ENCODE measurements around the gene UVSSA.
"Not testable (repeated sequence)": the region's sequence is repeated elsewhere in the genome, so short reads cannot be mapped to it uniquely, and the experiment has no call there.

UVSSA gene

DNA sequence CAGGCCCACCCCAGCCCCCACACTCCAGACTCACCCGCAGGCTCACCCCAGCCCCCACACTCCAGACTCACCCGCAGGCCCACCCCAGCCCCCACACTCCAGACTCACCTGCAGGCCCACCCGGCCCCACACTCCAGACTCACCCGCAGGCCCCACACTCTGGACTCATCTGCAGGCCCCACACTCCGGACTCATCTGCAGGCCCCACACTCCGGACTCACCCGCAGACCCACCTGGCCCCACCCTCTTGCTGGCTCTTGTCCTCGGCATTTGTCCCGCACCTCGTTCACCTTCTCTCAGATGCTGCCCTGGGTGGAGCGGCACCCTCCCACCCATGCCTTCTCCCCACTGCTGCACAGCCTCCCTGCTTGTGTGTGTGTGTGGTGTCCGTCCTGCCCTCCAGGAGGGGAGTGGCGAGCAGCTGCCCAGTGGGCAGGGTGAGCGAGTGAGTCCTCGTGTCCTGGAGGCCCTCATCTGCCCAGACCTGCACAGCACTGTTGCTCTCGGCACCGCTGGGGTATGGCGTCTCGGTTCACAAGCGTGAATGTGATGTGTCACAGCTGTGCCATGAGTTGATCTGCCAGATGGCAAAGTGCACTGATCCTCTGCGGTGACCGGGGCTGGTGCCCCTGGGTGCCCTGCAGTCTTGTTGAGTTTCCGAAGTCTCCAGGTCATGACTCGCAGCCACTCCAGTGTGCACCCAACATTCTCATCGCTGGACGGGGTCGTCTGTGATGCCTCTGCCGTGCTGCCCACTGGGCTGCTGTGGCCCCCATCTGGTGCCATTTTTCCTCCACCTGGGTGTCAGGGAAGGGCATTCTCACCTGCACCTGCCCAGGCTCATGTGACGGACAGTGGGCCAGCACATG lies 29.6 kb upstream of the UVSSA start:
- DNase-seq (ENCODE audit: low read depth in 2 of 2): no peak

DNA sequence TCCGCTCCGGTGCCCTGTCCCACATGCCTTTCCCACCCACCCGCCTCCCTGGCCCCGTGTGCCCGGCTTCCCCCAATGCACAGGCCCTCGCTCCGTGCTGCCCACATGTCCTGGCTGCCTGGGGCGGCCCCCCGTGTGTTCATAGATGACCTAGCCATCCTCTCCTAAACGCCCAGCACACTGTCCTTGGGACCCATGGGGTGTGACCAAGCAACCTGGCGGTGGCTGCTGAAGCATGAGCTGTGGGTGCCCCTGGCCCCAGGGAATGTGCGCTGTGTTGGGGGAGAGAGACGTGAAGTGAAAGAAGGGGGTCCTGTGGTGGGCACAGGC lies 29.0 kb upstream of the UVSSA start:
- no peak for DNase-seq (ENCODE audit: low read depth in 2 of 2)

DNA sequence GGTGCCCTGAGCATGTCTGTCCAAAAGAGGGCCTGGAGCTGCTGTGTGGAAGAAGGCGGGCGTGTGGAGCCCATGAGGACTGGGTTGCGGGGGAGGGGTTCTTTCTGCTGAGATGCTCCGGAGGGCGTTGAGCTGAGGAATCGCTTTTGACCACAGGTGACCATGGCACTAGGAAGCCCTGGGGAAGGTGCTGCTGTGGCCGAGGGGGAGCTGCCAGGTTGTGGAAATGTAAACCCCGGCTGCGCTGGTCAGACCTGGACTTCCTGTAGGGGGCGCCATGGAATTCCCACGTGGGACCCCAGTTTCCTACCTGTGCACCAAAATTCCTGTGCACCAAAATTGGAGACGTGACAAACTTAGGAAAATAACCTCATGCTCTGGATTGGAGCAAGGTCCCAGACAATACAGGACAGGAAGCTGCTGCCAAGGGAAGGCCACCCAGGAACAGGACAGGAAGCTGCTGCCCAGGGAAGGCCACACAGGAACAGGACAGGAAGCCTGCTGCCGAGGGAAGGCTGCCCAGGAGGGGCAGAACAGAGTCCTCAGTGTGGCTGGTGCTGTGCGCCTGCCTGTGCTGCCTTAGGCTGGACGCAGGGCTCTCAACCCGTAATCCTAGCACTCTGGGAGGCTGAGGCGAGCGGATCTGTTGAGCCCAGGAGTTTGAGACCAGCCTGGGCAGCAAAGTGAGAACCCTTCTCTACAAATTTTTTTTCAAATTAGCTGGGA lies 28.4 kb upstream of the UVSSA start:
- DNase-seq (ENCODE audit: low read depth in 2 of 2): no peak

DNA sequence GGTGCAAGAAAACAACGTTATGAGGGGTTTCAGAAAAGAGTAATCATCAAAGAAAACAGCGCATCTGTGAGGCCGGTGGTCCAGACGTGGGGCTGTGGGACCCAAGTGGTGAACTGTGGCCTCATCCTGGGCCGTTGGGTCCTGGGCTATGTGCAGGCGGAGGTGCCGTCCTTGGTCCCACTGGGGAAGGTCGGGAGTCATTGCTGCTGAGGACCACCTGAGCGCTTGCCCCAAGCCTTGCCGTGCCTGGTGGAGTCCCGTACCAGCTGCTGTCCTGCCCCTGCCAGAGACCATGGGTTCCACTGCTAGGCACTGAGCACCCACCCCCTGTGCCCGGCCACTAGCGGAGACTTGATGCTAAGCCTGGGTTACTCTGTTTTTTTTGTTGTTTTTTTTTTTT lies 25.5 kb upstream of the UVSSA start:
- DNase-seq (ENCODE audit: low read depth in 2 of 2): no peak

DNA sequence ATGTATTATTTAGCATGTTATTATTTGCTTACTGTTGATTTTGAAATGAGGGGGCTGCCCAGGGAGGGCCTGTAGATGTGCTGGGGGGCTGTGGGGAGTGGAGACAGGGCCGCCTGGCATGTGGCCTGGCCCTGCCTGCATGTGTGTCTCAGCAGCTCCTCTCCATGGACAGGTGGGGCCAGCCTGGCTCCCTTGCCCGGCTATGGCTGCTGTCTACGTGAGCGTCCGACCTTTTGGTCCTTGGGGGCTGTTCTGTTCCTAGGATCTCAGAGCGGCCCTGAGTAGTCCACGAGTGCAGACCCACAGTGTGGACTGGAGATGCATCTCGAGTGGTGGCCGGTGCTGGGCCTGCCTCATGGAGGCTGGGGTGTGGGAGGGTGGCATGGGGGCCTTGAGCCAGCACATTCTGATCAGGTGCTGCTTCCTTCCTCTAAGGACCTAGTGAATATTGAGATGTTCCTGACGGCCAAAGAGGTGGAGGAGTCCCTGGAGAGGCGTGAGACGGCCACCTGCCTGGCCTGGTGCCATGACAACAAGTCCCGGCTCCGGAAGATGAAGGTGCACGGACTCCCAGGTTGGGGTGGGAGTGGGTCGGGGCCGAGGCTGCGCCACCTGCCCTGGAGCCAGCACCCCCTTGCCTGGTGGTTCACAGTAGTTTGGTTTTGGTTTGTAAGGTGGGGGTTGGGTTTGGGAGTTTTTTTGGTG lies 24.9 kb upstream of the UVSSA start:
- no peak for DNase-seq (ENCODE audit: low read depth in 2 of 2)

DNA sequence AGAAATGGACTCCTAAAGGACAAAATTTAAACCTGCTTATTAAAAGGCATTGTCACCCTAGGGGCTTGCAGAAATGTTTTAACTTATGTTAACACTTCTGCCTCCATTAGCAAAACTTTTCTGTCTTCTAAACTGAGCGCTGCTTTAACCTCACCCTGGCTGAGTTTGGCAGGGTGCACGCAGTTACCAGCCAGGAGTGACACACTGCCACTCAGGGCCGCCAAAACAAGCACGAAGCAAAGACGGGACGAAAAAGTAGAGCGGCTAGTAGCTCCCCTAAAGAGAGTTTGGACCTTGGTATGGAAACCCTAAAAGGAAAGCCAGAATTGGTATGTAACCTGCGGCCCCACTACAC lies 23.8 kb upstream of the UVSSA start:
- no peak for DNase-seq (ENCODE audit: low read depth in 2 of 2)

DNA sequence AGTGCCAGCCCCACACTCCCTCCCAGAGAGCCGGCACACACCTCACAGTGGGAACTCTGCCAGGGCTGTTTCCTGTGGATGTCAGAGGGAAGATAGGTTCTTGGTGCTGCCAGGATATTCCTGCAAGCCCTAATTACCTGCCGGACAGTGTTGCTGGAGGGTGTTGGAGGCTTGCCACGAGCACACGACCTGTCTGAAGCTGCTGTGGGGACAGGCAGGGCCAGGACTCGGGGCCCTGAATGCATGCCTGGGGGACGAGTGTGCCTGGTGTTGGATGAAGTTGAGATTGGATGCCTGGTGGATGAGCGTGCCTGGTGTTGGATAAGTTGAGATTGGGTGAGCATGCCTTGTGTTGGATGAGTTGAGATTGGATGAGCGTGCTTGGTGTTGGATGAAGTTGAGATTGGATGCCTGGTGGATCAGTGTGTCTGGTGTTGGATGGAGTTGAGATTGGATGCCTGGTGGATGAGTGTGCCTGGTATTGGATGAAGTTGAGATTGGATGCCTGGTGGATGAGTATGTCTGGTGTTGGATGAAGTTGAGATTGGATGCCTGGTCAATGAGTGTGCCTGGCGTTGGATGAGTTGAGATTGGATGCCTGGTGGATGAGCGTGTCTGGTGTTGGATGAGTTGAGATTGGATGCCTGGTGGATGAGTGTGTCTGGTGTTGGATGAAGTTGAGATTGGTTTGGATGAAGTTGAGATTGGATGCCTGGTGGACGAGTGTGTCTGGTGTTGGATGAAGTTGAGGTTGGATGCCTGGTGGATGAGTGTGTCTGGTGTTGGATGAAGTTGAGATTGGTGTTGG lies 23.2 kb upstream of the UVSSA start:
- no peak for DNase-seq (ENCODE audit: low read depth in 2 of 2)

DNA sequence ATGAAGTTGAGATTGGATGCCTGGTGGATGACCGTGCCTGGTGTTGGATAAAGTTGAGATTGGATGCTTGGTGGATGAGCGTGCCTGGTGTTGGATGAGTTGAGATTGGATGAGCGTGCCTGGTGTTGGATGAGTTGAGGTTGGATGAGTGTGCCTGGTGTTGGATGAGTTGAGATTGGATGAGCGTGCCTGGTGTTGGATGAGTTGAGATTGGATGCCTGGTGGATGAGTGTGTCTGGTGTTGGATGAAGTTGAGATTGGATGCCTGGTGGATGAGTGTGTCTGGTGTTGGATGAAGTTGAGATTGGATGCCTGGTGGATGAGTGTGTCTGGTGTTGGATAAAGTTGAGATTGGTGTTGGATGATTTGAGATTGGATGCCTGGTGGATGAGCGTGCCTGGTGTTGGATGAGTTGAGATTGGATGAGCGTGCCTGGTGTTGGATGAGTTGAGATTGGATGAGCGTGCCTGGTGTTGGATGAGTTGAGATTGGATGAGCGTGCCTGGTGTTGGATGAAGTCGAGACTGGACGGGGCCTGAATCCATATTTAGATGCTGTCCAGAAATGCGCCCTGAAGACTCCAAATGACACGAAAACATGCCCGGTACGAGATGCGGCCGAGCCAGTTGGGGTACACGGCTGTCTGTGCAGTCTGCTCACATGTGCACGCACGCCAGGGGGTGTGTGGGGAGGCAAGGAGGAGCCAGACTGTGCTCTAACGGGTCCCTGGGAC lies 22.4 kb upstream of the UVSSA start:
- DNase-seq (ENCODE audit: low read depth in 2 of 2): not testable (repeated sequence)

DNA sequence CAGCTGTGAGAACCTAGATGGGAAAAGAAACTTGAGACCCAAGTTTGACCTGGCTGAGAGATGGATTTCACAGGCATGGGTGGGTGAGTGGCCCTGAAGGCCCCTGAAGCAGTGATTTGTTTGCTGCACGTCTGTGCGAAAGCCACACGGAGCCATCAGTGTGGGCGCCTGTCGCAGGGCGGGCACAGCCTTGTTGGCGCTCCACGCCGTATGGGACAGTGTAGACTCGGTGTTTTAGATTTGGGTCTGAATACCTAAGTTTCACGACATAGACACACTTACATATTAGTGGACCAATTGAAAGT lies 21.9 kb upstream of the UVSSA start:
- no peak for DNase-seq (ENCODE audit: low read depth in 2 of 2)

DNA sequence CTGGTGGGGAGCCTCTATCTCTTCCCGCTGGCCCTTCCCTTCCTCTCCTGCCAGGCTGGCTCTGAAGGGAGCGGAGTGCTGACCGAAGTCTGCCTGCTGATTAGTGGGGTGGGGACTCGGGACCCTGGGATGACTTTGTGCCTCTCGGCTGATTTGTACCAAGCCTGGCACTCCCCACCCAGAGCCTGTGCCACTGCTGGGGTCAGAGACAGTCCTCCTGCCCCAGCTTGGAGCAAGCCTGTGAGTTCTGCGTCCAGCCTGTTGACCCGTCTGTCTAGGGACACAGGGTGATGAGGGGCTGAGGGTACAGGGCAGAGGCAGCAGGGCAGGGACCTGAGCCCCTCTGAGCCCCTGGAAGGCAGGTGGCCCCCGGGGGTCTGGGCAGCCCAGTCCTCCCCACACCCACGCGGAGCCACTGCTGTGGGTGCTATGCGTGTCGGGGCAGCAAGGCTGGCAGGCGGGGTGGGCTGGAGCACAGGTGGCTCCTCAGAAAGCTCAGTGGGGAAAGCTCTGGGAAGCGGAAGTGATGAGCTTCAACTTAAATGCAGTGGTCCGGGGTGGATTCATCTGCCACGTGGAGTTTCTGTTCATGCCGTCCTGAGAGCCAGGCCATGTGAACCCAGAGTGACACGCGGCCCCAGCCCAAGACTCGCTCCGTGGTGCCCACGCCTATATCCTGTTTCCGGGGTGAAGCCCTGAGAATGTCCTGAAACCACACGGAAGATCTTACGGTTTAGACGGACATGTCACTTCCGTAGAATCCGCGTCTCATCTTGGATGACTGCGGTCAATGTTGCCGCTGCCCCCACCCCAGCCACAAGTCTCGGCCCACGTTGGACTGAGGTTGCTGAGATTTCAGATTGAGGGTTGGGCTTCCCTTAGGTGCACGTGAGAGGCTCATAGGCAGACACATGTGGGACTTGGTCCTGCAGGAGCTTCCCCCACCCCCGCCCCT lies 21.1 kb upstream of the UVSSA start:
- no peak for DNase-seq (ENCODE audit: low read depth in 2 of 2)

DNA sequence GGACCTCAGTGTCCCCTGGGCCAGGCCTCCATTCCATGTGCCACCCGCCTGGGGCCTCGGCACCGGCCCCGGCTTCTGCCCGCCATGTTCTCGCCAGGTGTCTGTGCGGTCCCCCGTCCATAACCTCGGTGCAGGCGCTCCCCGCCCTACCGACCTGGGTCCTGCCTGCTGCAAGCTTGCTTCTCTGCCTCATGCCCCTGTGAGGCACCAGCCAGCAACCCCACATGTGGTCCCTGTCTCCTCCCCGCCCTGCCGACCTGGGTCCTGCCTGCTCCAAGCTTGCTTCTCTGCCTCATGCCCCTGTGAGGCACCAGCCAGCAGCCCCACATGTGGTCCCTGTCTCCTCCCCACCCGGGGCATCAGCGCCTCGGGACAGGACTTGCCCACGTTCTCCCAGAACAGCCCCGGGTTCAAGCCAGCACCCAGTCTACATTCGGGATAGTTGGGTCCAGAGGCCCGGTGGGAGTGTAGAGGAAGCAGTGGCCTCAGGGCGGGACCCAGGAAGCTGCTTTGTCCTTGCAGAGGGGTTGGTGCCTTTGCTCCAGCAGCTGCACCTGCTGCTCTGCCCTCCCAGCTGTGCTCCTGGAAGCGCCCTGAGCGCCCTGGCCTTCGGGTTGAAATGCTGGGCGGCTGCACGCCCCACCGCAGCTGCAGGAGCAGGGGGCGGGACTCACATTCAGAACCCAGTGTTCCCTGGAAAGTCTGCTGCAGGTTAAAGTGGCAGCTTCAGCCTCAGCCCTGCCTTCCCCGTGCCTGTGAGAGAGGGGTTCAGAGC lies 20.1 kb upstream of the UVSSA start:
- DNase-seq (ENCODE audit: low read depth in 2 of 2): no peak

DNA sequence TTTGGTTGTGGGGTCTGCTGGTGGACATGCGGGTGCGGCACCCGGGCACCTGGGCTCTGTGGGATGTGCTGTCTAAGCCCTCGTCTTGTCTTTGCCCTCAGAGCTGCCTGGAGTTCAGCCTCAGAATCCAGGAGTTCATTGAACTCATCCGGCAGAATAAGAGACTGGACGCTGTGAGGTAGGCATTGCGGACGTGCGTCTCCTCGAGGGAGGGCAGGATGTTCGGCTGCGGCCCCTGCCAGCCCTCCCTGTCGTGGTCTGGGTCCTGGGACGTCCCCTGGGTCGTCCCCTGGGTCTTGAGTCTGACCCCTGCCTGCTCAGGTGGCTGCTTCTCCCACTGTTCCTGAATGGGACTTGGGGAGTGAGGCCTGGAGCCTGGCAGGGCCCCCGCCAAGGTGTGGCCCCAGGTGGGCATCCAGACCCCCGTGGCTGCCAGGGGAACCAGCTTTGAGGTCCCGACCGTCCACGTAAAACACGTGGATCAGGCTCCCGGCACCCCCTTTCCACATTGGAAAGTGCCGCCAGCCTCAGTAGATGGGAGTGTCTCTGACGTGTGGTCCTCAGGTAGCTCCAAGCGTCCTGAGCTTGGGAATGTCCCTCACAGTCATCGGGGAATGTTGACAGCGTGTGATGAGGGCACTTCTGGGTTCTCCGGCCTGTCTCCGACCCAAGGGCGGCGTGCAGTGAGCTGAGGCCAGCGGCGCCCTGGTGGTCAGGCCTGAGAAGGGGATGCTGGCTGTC lies 19.3 kb upstream of the UVSSA start:
- no peak for DNase-seq (ENCODE audit: low read depth in 2 of 2)

DNA sequence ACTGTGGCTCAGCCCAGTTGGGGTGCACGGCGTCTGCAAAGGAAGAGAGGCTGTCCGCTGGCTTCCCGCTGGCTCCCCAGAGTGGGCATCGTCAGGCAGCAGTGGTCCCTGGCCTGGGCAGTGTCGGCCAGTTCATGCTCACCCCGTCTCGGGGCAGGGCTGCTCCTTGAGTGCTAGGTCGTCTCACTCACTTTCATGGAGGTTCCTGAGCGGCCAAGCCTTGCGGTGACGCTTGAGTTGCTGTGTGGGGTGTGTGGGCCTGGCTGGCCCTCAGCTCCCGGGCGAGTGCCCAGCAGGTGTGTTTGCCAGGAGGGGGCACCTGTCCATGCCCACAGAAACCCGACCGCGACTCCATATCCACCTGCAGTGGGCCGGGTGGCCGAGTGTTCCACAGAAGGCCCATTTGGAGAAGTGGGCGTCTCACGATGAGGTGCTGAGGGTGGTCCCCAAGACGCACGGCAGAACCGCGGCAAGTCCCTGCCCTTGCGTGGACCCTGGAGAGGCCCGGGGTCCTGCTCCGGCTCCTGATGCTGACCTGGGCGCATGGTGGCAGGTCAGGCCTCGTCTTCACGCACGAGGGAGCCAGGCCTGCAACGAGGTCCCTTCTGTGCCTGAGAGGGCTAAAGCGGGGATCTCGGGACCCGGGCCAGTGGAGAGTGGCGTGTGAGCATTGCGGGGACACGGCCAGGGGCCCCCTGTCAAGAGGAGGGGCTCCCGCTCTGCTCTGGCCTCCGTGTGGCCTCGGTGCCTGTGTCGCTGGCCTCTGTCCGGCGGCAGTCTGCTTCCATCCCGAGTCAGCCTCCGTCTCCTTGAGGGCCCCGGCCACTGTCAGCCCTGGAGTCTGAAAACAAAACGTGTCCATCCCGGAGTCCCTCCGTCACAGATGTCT lies 18.5 kb upstream of the UVSSA start:
- DNase-seq (ENCODE audit: low read depth in 2 of 2): no peak

DNA sequence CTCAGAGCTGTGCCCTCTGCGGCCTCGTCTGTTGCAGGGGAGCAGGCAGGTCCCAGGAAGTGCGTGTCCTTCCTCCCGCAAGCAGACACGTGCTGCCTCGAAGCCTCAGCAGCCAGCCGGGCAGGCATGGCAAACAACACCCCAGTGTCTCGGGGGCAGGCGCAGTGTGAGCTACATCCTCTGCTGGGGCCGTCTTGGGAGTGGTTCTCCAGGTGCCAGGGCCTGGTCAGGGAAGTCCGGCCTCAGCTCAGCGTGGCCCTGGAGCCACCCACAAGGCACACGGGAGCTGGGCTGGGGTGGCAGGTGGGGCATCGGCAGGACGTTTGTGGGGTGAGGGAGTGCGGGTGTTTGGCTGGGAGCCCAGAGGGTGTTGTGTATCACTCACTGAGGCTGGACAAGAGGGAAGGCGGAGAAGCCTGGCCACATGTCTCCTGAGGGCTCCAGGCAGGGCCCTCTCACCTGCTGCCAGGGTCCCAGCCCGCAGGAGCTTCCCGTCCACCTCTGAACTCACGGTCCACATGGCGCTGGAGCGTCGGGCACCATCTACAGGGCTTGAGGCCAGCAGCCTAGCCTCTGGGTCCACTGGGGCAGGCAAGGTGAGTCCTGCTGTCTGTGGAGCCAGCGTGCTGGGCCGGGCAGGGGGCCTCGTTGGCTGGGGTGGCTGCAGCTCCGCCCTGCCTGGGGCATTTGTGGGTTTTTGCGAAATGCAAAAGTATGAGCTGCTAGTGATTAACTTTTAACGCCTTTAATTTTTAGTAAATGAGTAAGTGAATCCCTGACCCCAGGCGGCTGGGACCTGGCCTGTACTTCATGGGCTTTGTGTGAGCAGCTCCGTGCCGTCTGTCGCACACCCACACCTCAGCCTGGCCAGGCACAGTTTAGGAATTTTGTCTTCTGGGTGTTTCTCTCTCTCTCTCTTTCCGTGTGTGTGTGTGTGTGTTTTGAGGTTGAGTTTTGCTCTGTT lies 17.3 kb upstream of the UVSSA start:
- DNase-seq (ENCODE audit: low read depth in 2 of 2): no peak

DNA sequence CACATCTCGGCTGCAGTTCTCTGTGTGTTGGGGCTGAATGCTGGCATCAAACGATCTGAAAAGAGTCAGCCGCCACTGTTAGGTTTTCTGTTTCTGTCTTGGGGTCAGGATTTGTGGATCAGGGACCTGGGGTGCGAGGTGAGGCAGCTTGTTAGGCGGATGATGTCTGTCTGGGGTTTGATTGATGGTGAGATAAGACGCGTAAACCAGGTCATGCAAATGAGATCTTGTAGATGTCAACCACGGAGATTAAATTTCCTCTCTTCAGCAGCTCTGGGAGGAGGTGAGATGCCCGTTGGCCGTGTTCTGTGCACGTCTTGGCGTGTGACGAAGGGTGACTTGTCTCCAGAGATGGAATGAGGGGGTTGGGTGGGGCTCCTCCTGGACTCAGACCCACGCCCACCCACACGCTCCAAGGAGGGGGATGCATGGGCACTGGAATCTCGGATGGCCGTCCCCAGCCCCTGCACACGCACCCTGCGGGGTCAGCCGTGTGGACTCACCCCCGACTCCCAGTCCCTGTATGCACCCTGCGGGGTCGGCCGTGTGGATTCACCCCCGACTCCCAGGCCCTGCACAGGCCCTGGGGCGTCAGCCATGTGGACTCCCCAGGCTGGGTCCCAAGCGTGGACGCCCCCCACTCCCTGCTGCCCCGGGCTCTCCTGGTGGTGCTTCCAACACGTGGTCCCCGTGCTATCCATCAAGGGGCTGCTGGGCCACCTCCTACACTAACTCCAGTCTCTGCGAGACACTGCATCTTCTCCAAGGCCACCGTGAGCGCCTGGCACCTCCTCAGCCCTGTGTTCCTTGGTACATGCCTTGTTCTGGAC lies 16.0 kb upstream of the UVSSA start:
- peak; percentile 36 to 43 for DNase-seq (ENCODE audit: low read depth in 2 of 2)
